HEK293 (cell line): ENCODE data around the gene OXCT2.

Experiments
- ATF2 ChIP-seq: fragments of 450-650 bp; formaldehyde crosslinking; IDR thresholded peaks from 2 replicates; pipeline ENCODE4 v1.5.1; 2016; ENCODE audit warnings: missing biosample characterization, missing genetic modification characterization, low read depth
- GLI2 ChIP-seq: fragments of 450-650 bp; formaldehyde crosslinking; IDR thresholded peaks from 2 replicates; pipeline ENCODE4; 2017; ENCODE audit warnings: missing biosample characterization, missing genetic modification characterization, low read depth, borderline replicate concordance
- MYNN ChIP-seq: fragments of 450-650 bp; formaldehyde crosslinking; IDR thresholded peaks from 2 replicates; pipeline ENCODE4 v1.5.1; 2016; ENCODE audit warnings: missing biosample characterization, missing genetic modification characterization, borderline replicate concordance
- MZF1 ChIP-seq: fragments of 450-650 bp; formaldehyde crosslinking; IDR thresholded peaks from 2 replicates; pipeline ENCODE4 v1.5.1; 2017; ENCODE audit warnings: missing biosample characterization, missing genetic modification characterization, borderline replicate concordance
- PRDM4 ChIP-seq: fragments of 450-650 bp; formaldehyde crosslinking; IDR thresholded peaks from 2 replicates; pipeline ENCODE4 v1.5.1; 2017; ENCODE audit warnings: missing biosample characterization, missing genetic modification characterization
- SETDB1 ChIP-seq: IDR thresholded peaks from one replicate; pipeline ENCODE4 v1.6.1; 2017; ENCODE audit warnings: mild to moderate bottlenecking, low read length, moderate library complexity, mixed read lengths; ENCODE audit not compliant: insufficient read length
- ZBTB17 ChIP-seq: fragments of 450-650 bp; formaldehyde crosslinking; IDR thresholded peaks from 2 replicates; pipeline ENCODE4 v1.5.1; 2016; ENCODE audit warnings: missing biosample characterization, missing genetic modification characterization
- ZBTB20 ChIP-seq: fragments of 450-650 bp; formaldehyde crosslinking; IDR thresholded peaks from 2 replicates; pipeline ENCODE4 v1.5.1; 2016; ENCODE audit warnings: missing biosample characterization, missing genetic modification characterization
- ZBTB6 ChIP-seq: fragments of 450-650 bp; formaldehyde crosslinking; IDR thresholded peaks from 2 replicates; pipeline ENCODE4 v1.5.1; 2017; ENCODE audit warnings: missing biosample characterization, missing genetic modification characterization
- ZEB2 ChIP-seq: fragments of 450-650 bp; formaldehyde crosslinking; IDR thresholded peaks from 2 replicates; pipeline ENCODE4 v1.5.1; 2016; ENCODE audit warnings: missing biosample characterization, missing genetic modification characterization
- ZFP69B ChIP-seq: fragments of 450-650 bp; formaldehyde crosslinking; IDR thresholded peaks from 2 replicates; pipeline ENCODE4 v1.5.1; 2016; ENCODE audit warnings: missing biosample characterization, missing genetic modification characterization
- ZNF146 ChIP-seq: fragments of 450-650 bp; formaldehyde crosslinking; IDR thresholded peaks from 2 replicates; pipeline ENCODE4 v1.5.1; 2016; ENCODE audit warnings: missing biosample characterization, missing genetic modification characterization
- ZNF473 ChIP-seq: fragments of 450-650 bp; formaldehyde crosslinking; IDR thresholded peaks from 2 replicates; pipeline ENCODE4 v1.5.1; 2017; ENCODE audit warnings: missing biosample characterization, missing genetic modification characterization
- ZNF518A ChIP-seq: fragments of 450-650 bp; formaldehyde crosslinking; conservative IDR thresholded peaks from 2 replicates; pipeline ENCODE4 v1.5.1; 2016; ENCODE audit warnings: low read depth, missing biosample characterization, missing genetic modification characterization
- ZNF521 ChIP-seq: fragments of 450-650 bp; formaldehyde crosslinking; IDR thresholded peaks from 2 replicates; pipeline ENCODE4 v1.5.1; 2017; ENCODE audit warnings: missing biosample characterization, mild to moderate bottlenecking, missing genetic modification characterization
- ZNF549 ChIP-seq: fragments of 450-650 bp; IDR thresholded peaks from 2 replicates; pipeline ENCODE4 v1.5.1; 2018; ENCODE audit warnings: missing biosample characterization, missing genetic modification characterization, mild to moderate bottlenecking, inconsistent platforms, moderate library complexity
- ZNF555 ChIP-seq: fragments of 450-650 bp; formaldehyde crosslinking; conservative IDR thresholded peaks from 2 replicates; pipeline ENCODE4 v1.5.1; 2017; ENCODE audit warnings: missing biosample characterization, mild to moderate bottlenecking, missing genetic modification characterization, inconsistent platforms
- ZNF610 ChIP-seq: fragments of 450-650 bp; formaldehyde crosslinking; IDR thresholded peaks from 2 replicates; pipeline ENCODE4 v1.5.1; 2016; ENCODE audit warnings: missing biosample characterization, missing genetic modification characterization, borderline replicate concordance
- ZNF692 ChIP-seq: fragments of 450-650 bp; formaldehyde crosslinking; IDR thresholded peaks from 2 replicates; pipeline ENCODE4 v1.5.1; 2016; ENCODE audit warnings: missing biosample characterization, missing genetic modification characterization
- ZNF747 ChIP-seq: fragments of 450-650 bp; formaldehyde crosslinking; IDR thresholded peaks from 2 replicates; pipeline ENCODE4 v1.5.1; 2016; ENCODE audit warnings: missing biosample characterization, missing genetic modification characterization
- ZSCAN18 ChIP-seq: fragments of 450-650 bp; formaldehyde crosslinking; IDR thresholded peaks from 2 replicates; pipeline ENCODE4 v1.5.1; 2016; ENCODE audit warnings: missing biosample characterization, missing genetic modification characterization
- ZSCAN23 ChIP-seq: fragments of 450-650 bp; formaldehyde crosslinking; IDR thresholded peaks from 2 replicates; pipeline ENCODE4 v1.5.1; 2016; ENCODE audit warnings: missing biosample characterization, missing genetic modification characterization
- ZSCAN5A ChIP-seq: fragments of 450-650 bp; formaldehyde crosslinking; IDR thresholded peaks from 2 replicates; pipeline ENCODE4 v1.5.1; 2016; ENCODE audit warnings: missing biosample characterization, missing genetic modification characterization

OXCT2 gene

GRCh38 chr1:39738622-39739366, 32.4 kb downstream of the OXCT2 start, which contains the start of gene PPIE (continued):
- TF ChIP-seq ZNF521 (tag by site-specific recombination), result no peak
- TF ChIP-seq GLI2 (tag by site-specific recombination), result no peak
- TF ChIP-seq ZBTB6 (tag by site-specific recombination), result no peak
- no peak for TF ChIP-seq MYNN (tag by site-specific recombination)
- TF ChIP-seq ZEB2 (tag by site-specific recombination), result no peak
- TF ChIP-seq ZNF146 (tag by site-specific recombination), result no peak
- TF ChIP-seq ATF2 (tag by site-specific recombination), result no peak
- no peak for TF ChIP-seq SETDB1
- TF ChIP-seq ZNF549 (tag by site-specific recombination), result no peak
- TF ChIP-seq PRDM4, result no peak
- TF ChIP-seq ZBTB20 (tag by site-specific recombination), result no peak
- TF ChIP-seq ZFP69B (tag by site-specific recombination), result no peak
- TF ChIP-seq ZSCAN18 (tag by site-specific recombination), result no peak
- no peak for TF ChIP-seq ZNF473 (tag by site-specific recombination)
- TF ChIP-seq ZBTB17 (tag by site-specific recombination), result no peak
- TF ChIP-seq ZNF747 (tag by site-specific recombination), result no peak
- no peak for TF ChIP-seq MZF1
- TF ChIP-seq ZNF518A (tag by site-specific recombination), result peak; percentile 71
- no peak for TF ChIP-seq ZNF610 (tag by site-specific recombination)
- peak; percentile 41; the same call in 1 of the 2 replicates for TF ChIP-seq ZNF692 (tag by site-specific recombination)
- 0 out of 2 replicates have a peak, but pooled peaks have one; percentile 53 for TF ChIP-seq ZSCAN23 (tag by site-specific recombination)
- no peak for TF ChIP-seq ZSCAN5A (tag by site-specific recombination)
- no peak for TF ChIP-seq ZNF555 (tag by site-specific recombination)
